NCI-H2029 treated with DMSO at 0.1 percent for 48 hours (cell line): ENCODE results near the gene CHST4.
"Not testable (repeated sequence)": the region's sequence is repeated elsewhere in the genome, so short reads cannot be mapped to it uniquely, and the experiment has no call there.

Source experiments
- DNase-seq: peaks from one replicate; lab custom pipeline; 2025; lab: John Stamatoyannopoulos, UW

The CHST4 gene

DNA sequence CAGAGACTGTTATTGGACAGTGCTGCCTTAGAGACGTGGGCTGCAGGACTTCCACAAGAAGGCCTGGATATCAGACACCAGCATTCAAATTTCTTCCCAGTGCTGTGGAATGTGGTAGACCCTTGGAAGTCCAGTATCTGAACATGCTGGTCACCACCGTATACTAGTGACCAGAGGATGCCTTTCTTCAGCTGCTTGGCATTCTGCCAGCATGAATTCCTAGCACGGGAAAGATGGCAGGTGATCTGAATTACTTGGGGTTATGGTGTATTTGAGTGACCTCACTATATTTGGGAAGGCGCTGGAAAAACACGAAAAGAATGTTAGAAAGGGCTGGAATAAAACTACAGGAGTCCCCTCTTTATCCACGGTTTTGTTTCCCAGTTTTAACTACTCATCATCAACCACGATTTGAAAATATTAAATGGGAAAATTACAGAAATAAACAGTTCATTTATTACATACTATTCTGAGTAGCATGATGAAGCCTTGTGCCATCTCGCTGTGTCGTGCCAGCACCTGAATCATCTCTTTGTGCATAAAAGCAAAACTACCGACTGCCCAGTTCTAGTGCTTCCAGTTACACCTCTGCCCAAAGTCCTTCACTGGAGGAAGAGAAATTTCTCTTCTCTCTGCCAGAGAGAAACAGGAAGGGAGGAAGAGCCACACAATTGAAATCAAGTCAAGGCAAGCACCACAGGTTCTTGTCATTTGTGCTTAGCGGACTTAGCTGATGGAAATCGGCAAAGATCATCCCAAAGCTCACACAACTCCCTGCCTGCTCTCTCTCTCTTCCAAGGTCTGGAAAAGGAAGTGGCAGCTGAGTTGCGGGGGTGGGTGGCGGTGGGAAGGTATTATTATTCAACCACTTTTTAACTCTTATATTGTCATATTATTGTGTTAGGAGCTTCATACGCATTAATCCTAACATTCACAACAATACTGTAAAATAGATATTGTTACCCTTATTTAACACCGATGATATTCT lies 1.4 kb upstream of the CHST4 start:
- DNase-seq, result no peak

GRCh38 chr16:71528257-71528656 lies 2.0 kb downstream of the CHST4 start:
- no peak for DNase-seq

DNA sequence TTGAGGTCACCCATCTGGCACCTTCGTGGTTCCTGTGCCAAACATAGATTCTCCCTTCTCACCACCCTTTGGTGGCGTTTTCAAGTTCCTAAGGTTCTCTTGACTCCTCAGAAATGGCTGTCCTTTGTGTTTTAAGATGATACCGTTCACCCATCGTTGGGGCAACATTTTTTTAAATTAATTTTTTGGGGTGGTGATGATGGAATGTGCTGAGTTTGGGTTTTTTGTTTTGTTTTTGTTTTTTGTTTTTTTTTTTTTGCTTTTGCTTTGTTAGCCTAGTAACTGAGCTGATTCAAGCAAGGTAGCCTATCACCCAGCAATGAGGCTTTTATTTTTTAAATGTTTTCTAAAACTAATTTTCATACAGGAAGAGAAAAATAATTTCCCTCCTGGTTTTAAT lies 2.6 kb downstream of the CHST4 start:
- no peak for DNase-seq

GRCh38 chr16:71532366-71532765 lies 6.1 kb downstream of the CHST4 start:
- no peak for DNase-seq

GRCh38 chr16:71536752-71537499 lies 10.7 kb downstream of the CHST4 start:
- no peak for DNase-seq

GRCh38 chr16:71537643-71538042 lies 11.4 kb downstream of the CHST4 start:
- no peak for DNase-seq

- DNase-seq, result no peak
These were observed 16.2 kb downstream of the CHST4 start for GRCh38 chr16:71542377-71542776.

DNA sequence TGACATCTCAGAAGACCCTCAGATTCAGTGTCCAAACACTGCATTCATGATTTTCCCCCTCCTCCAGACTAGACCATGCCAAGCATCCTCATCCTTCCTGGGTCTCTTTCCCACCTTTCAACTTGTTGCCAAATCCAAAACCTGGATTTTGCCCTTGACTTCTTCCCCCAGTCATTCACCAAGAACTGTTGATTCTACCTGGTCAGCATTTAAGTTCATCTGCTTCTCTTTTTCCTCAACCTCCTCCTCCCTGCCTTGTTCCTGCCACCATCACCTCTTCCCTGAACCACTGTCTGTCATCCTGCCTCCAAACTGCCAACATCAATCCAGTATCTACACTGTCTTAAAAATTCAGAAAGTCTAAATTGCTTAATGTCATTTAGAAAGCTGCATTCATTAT lies 20.9 kb downstream of the CHST4 start:
- no peak for DNase-seq

DNA sequence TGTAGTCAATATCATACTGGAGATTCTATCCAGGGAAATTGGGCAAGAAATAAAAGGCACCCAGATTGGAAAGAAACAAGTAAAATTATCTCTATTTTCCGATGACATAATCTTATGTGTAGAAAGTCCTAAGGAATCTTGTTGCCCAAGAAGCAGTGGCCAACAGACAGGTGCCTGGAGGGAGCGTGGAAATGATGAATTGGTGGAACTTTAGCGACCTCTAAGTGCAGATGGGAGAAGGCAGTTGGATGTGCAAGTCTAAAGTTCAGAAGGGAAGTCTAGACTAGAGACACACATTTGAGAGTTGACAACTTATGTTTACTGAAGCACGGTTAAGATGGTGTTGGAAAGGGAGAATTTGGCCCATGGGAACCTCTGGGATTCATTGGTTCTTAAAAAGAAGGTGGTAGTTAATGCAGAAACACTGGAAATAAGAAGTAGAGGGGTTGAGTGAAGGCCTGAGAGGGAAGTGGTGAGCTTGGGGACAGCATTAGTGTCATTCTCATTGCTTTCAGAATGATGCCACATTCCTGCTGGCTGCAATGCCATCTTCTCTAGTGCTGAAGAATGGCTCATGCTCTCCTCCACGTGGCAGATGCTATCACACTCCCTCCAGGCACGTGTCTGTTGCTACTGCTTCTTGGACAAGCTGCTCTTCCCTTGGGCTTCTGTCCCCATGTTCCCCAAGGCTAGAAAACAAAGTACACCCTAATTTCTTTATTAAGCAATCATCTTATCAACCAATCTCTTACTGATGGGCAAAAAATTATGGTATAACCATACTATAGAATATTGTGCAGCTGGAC lies 26.7 kb downstream of the CHST4 start:
- DNase-seq, result no peak

DNA sequence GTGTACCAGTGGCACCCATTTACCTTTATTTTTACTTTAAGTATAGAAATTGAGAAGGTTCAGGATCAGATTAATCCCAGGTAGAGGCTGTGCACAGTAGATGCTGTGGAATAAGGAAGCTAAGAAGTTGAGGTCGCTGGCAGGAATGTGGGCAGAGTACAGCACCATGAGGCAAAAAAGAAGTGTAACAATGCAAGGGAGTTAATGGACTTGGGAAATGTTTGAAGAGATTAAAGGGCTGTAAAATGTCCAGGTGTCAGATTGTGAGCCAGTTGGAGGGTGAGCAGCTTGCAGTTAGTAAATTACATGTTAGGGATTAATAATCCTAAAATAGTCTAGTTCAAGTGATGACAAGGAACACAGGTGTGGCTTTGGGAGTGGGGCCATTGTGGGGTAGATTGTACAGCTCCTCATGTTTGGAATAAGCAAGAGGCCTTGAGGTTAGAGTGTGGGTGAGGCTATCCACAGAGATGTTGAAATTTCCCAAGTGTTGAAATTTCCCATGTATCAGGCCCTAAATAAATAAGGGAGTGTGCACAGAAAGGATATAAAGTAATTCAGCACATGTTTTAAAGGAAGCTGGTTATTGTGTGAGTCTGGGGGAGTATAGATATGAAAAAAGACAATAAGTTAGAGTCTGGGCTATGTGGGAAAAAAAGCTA lies 29.1 kb downstream of the CHST4 start:
- DNase-seq, result no peak

GRCh38 chr16:71557299-71557698 lies 31.1 kb downstream of the CHST4 start:
- no peak for DNase-seq

- DNase-seq, result no peak
These were observed 31.8 kb downstream of the CHST4 start for GRCh38 chr16:71557954-71558582.

DNA sequence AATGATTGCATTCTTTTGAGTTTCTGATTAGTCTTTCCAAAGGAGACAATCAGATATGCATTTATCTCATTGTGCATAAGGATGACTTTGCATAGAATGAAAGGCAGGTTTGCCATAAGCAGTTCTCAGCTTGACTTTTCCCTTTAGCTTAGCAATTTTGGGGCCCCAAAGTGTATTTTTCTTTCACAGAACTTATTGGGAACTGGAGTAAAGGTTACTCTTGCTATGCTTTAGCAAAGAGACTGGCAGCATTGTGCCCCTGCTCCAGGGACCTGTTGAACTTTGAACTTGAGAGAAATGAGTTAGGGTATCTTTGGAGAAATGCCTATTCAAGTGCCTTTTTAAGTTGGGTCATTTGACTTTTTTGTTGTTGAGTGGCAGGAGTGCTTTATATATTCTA lies 33.6 kb downstream of the CHST4 start:
- no peak for DNase-seq

- not testable (repeated sequence) for DNase-seq
These were observed 35.7 kb downstream of the CHST4 start for GRCh38 chr16:71561886-71562285.

GRCh38 chr16:71562552-71562951 lies 36.3 kb downstream of the CHST4 start:
- DNase-seq, result no peak

DNA sequence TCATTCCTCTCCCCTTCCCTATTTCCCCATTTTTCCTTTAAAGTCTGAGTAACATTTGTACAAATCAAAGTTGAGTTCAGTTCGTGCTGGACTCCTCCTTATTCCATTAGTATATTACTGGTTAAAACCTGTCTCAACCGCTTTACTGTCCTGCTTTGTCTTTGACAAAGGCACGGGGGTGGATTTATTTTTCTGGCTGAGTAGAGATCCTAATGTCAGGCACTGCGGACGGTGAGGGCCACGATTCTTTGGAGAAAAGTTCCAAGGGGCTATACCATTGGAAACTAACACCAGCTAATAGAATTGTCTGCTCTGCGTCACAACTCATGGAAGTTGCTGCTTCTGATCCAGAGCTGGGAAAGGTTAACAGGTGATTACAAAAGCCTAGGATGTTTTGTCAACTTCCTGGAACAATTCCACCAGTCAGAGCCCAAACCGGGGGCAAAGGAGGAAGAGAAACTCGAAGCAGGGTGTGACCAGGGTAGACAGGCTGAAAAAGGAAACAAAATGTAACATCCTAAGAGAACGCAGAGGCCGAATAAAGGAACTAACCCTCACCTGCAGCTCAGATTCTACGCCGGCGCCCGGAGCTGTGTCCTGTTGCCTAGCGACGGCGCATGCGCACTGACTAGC lies 38.2 kb downstream of the CHST4 start:
- peak; percentile 53 for DNase-seq

DNA sequence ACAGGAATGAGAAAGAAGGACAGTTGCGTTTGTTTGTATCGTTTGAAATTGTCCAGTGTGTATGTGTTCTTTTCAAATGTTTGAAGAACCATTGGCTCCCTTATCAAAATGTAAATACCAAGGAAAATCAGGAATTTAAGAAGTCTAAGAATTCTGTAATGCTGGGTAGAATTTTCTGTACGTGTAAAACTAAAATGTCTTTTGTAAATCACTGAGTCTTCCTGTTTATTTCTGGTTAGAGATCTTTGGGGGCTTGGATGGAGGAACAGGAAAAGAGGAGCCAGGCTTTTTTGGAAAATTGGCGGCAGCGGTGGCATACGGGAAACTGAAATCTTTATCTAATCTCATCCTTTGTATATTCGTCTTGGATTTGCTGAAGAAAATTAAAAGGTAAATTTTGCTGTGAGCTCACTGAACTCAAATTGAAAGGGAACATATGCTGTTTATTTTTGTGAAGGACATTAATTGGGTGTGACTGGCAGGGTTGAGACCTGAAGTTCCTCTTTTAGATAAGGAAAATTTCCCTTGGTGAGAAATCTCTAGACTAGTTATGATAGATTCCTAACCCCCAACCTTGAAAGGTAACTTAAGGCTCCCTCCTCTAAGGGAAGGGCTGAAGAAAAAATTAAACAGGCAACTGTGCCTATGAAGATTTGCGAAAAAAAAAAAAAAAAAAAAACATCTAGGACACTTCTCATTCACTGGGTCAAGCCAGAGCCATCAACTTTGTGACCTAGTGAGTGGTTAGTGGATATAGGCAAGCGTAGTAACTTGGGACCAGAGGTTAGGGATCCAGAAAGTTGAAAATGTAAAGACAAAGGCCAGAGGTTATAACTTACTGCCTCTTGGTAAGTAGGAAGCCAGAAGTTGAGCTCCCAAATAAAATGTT lies 39.8 kb downstream of the CHST4 start:
- DNase-seq, result no peak

- DNase-seq, result no peak
These were observed 41.7 kb downstream of the CHST4 start for GRCh38 chr16:71567931-71568330.

DNA sequence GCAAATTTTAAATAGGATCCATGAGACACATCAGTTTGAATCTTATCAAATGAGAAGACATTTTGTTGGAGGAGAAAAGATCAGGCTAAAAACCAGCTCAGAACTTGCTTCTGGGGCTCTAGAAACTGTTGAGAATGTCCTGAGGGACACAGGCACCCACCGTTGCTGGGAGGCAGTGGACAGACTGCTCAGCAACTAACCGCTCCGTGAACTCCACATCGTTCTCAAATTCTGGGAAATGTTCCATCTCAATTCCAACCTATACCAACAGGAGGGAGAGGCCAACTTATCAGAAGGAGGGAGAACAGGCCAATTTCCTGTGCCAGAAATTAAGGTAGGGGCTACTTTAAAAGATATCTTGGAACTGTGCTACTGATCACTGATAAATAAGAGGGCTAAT lies 42.3 kb downstream of the CHST4 start:
- no peak for DNase-seq

DNA sequence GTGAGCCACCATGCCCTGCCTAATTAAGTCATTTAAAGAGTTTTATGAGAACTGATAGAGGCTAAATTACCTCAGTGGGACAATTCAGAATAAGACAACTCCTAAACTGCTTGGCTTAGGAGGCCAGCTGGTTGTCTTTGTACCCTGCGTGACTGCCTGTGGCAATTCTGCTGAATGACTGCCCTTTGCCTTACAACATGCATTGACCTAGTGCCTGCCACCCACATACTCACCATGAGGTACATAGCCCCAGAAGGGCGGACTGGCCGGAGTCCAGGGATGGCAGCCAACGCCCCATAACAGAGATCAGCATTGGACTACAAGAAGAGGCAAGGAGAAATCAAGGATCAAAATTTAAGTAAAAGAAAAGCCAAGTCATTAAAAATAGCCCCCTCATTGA lies 43.4 kb downstream of the CHST4 start:
- no peak for DNase-seq
